SK-N-SH treated with all-trans-retinoic acid at 6 μM for 48 hours (cell line): ENCODE results near the gene SLC35F3.

Experiments used
- ARNTL ChIP-seq: fragments of 450-650 bp; formaldehyde crosslinking; IDR thresholded peaks from 2 replicates; pipeline ENCODE4 v1.5.0; 2020; ENCODE audit warnings: low read depth, mild to moderate bottlenecking, moderate library complexity, borderline replicate concordance
- CREB5 ChIP-seq: fragments of 250-450 bp; sonication (Bioruptor Pico); IDR thresholded peaks from 2 replicates; pipeline ENCODE4 v1.5.1; 2020; ENCODE audit warnings: low read depth, mild to moderate bottlenecking, moderate library complexity
- CSDC2 ChIP-seq: fragments of 250-450 bp; sonication (Bioruptor Pico); IDR thresholded peaks from 2 replicates; pipeline ENCODE4 v1.5.0; 2020; ENCODE audit warnings: mild to moderate bottlenecking, moderate library complexity
- PPARA ChIP-seq: fragments of 250-450 bp; sonication (Bioruptor Pico); IDR thresholded peaks from 2 replicates; pipeline ENCODE4 v1.5.0; 2020; ENCODE audit warnings: mild to moderate bottlenecking, borderline replicate concordance
- RARB ChIP-seq: fragments of 250-450 bp; sonication (Bioruptor Pico); IDR thresholded peaks from 2 replicates; pipeline ENCODE4 v1.8.0; 2021; ENCODE audit warnings: mild to moderate bottlenecking, moderate library complexity
- SNAI2 ChIP-seq: fragments of 250-450 bp; sonication (Bioruptor Pico); IDR thresholded peaks from 2 replicates; pipeline ENCODE4 v1.5.0; 2020; ENCODE audit warnings: mild to moderate bottlenecking, moderate library complexity
- TOX ChIP-seq: fragments of 250-450 bp; sonication (Bioruptor Pico); IDR thresholded peaks from 2 replicates; pipeline ENCODE4 v1.8.0; 2021; ENCODE audit warnings: mild to moderate bottlenecking, moderate library complexity, borderline replicate concordance
- ZNF8 ChIP-seq: fragments of 450-650 bp; formaldehyde crosslinking; IDR thresholded peaks from 2 replicates; pipeline ENCODE4 v1.5.0; 2020; ENCODE audit warnings: mild to moderate bottlenecking, moderate library complexity

DNA sequence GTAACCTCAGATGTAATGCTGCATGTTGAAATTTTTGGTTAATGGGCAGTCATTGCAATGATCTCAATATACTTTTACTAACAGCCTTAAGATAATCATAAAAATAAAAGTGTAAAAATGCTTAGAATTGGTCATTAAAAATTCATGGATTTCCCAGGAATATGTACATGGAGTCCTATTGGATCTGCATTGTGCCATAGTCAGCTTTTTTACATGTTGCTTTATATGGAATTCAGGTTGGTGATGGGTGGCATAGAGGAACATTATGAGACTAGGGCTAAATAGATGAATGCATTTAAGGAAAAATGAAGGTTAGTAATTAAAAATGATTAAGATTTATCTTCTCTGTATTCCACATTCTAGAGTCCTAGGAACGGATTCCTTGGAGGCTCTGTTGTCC, 103.2 kb downstream of the SLC35F3 start:
- no peak for TF ChIP-seq CREB5 (CRISPR knock-in tag)
- TF ChIP-seq ARNTL (CRISPR knock-in tag): no peak
- no peak for TF ChIP-seq PPARA (CRISPR knock-in tag)
- no peak for TF ChIP-seq ZNF8 (CRISPR knock-in tag)
- TF ChIP-seq TOX: no peak
- no peak for TF ChIP-seq SNAI2
- no peak for TF ChIP-seq RARB (CRISPR knock-in tag)
- TF ChIP-seq CSDC2 (CRISPR knock-in tag): no peak
